B cell (primary cell): ENCODE measurements around the gene XAF1. TPM values are rescaled to one million over a fixed set of nuclear protein-coding genes. Genes with fewer than 3 reads are reported as not detected.

ENCODE experiments used
- ATAC-seq: fragments of 200-7000 bp; cut with Tn5 transposase; one replicate; pipeline ENCODE4 v1.10.0; 2021; ENCODE audit warnings: low read depth, mild to moderate bottlenecking, moderate number of reproducible peaks, moderate library complexity
- CTCF ChIA-PET: fragments of 350-600 bp; sonication (Branson Sonifier 250); formaldehyde crosslinking; loops from one replicate; lab custom pipeline; 2021; ENCODE audit warnings: antibody characterized with exemption, inconsistent platforms; lab: Charles Lee
- POLR2A ChIA-PET: fragments of 350-600 bp; sonication (Branson Sonifier 250); formaldehyde crosslinking; loops from one replicate; lab custom pipeline; 2021; ENCODE audit warnings: antibody characterized with exemption; lab: Charles Lee
- DNase-seq: peaks from one replicate; pipeline ENCODE4 v3.0.0; 2013
- H2AFZ ChIP-seq: 2 replicates; pipeline ENCODE4 v1.6.1; 2012; ENCODE audit warnings: mild to moderate bottlenecking, low read depth, low read length; ENCODE audit not compliant: insufficient read depth, poor library complexity, severe bottlenecking
- H3K27ac ChIP-seq, 2 donors: 1 replicate in 1 of 2; 2 replicates in 1 of 2; pipeline ENCODE4 v1.5.1; 2012 to 2013; ENCODE audit warnings: low read length in 2 of 2, mild to moderate bottlenecking in 2 of 2, moderate library complexity in 1 of 2
- H3K27me3 ChIP-seq, 4 experiments: fragments of 200-600 bp in 1 of 4; sonication (generic) in 1 of 4; replicated peaks in 1 of 4; 1 replicate in 2 of 4; 2 replicates in 2 of 4; pipeline versions ENCODE4 v1.6.1 to v1.7.0; 2013 to 2016; ENCODE audit warnings: low read length in 3 of 4, mild to moderate bottlenecking in 2 of 4, mixed read lengths in 1 of 4, moderate library complexity in 1 of 4; ENCODE audit not compliant: insufficient read depth in 4 of 4, control insufficient read depth in 3 of 4; ENCODE audit errors: control extremely low read depth in 1 of 4
- H3K36me3 ChIP-seq, 2 experiments: replicated peaks in 1 of 2; 1 replicate in 1 of 2; 2 replicates in 1 of 2; pipeline versions ENCODE4 v1.6.1 to v1.7.1; 2013; ENCODE audit warnings: low read length in 1 of 2; ENCODE audit not compliant: insufficient read depth in 2 of 2, control insufficient read depth in 1 of 2; ENCODE audit errors: control extremely low read depth in 1 of 2, extremely low read depth in 1 of 2
- H3K4me1 ChIP-seq, 2 donors: fragments of 200-600 bp in 1 of 2; sonication (generic) in 1 of 2; 1 replicate in 1 of 2; 2 replicates in 1 of 2; pipeline versions ENCODE4 v1.5.1 to v1.6.1; 2013 to 2017; ENCODE audit warnings: low read length in 2 of 2; ENCODE audit not compliant: control insufficient read depth in 2 of 2, insufficient read depth in 2 of 2
- H3K4me2 ChIP-seq: replicated peaks from 2 replicates; pipeline ENCODE3; 2012; ENCODE audit warnings: mild to moderate bottlenecking, low read depth, low read length; ENCODE audit not compliant: poor library complexity, severe bottlenecking
- H3K4me3 ChIP-seq, 5 experiments: fragments of 200-600 bp in 1 of 5; sonication (generic) in 1 of 5; 1 replicate in 3 of 5; 2 replicates in 2 of 5; pipeline versions ENCODE4 v1.5.1 to v1.7.0; 2011 to 2016; ENCODE audit warnings: low read length in 4 of 5, mild to moderate bottlenecking in 4 of 5, low read depth in 2 of 5, control low read depth in 1 of 5, moderate library complexity in 1 of 5; ENCODE audit not compliant: insufficient read depth in 1 of 5; ENCODE audit errors: control extremely low read depth in 1 of 5, extremely low read depth in 1 of 5
- H3K79me2 ChIP-seq: fragments of 200-600 bp; sonication (generic); one replicate; pipeline ENCODE4 v1.6.0; 2016; ENCODE audit warnings: low read length; ENCODE audit not compliant: control insufficient read depth, insufficient read depth
- H3K9ac ChIP-seq: fragments of 200-600 bp; sonication (generic); 2 replicates; pipeline ENCODE4 v1.6.1; 2017; ENCODE audit warnings: mild to moderate bottlenecking, low read length, moderate library complexity
- H3K9me3 ChIP-seq, 3 donors: one replicate each; pipeline versions ENCODE4 v1.6.1 to v1.7.1; 2013; ENCODE audit warnings: low read length in 2 of 3; ENCODE audit not compliant: control insufficient read depth in 2 of 3, insufficient read depth in 1 of 3; ENCODE audit errors: control extremely low read depth in 1 of 3
- H4K20me1 ChIP-seq: 2 replicates; pipeline ENCODE4 v1.6.0; 2012; ENCODE audit warnings: mild to moderate bottlenecking, low read length; ENCODE audit not compliant: insufficient read depth, control insufficient read depth, poor library complexity, severe bottlenecking
- H3K27ac Mint-ChIP-seq: one replicate; pipeline ENCODE4 v1.8.0; 2021; ENCODE audit warnings: mixed read lengths
- H3K27me3 Mint-ChIP-seq: one replicate; pipeline ENCODE4 v1.8.0; 2021; ENCODE audit warnings: mixed read lengths
- H3K4me1 Mint-ChIP-seq: one replicate; pipeline ENCODE4 v1.8.0; 2021; ENCODE audit warnings: mixed read lengths
- H3K4me3 Mint-ChIP-seq: one replicate; pipeline ENCODE4 v1.8.0; 2021; ENCODE audit warnings: mixed read lengths
- H3K9me3 Mint-ChIP-seq: one replicate; pipeline ENCODE4 v1.8.0; 2022; ENCODE audit warnings: mixed read lengths; ENCODE audit not compliant: insufficient read depth
- EZH2 ChIP-seq: IDR thresholded peaks from 2 replicates; pipeline ENCODE4 v1.6.1; 2012; ENCODE audit warnings: borderline replicate concordance, low read depth, mild to moderate bottlenecking, moderate library complexity, low read length; ENCODE audit not compliant: insufficient read depth, poor library complexity, severe bottlenecking
- WGBS: methylation state at CpG from one replicate; pipeline ENCODE4 v1.1.5; 2013; ENCODE audit warnings: missing lambda C conversion rate; ENCODE audit not compliant: insufficient coverage; 5-methylcytosine and 5-hydroxymethylcytosine counted together
- intact Hi-C: fragments of 100-400 bp; cut with micrococcal nuclease; formaldehyde crosslinking; loops from one replicate; pipeline ENCODE4 v1.10.0; 2022
- polyA plus RNA-seq: library from polyadenylated mRNA; depleted of rRNA; stranded (reverse); fragments of >200 nt; gene quantifications from 2 replicates; pipeline ENCODE4 v1.2.3, GENCODE V29; 2012
- total RNA-seq, 2 donors: library from RNA; stranded (reverse); fragments of 120-200 nt in 1 of 2; gene quantifications; 1 replicate in 1 of 2; 2 replicates in 1 of 2; pipeline versions ENCODE4 v1.2.3 to v1.2.4, GENCODE V29; 2013 to 2022
- TF ChIP-seq, protein P1 (sequence below): fragments of 200-600 bp; IDR thresholded peaks from one replicate; pipeline ENCODE4 v1.8.0; 2022; ENCODE audit warnings: antibody characterized with exemption, mild to moderate bottlenecking

The XAF1 gene
- total and polyA plus RNA-seq, 2 donors (not counting 1 experiment from before 2014, with no cell fraction given): 44.8 to 116 TPM

- ChIA-PET POLR2A (no interaction called here), CTCF (no interaction called here)
- intact Hi-C loops: no loop called here
- Histone ChIP-seq H3K36me3 (no peaks in the 10 kb centered on the region), H3K27me3 (peaks cover 0 to 41% (median 16%) of the 10 kb centered on the region in 4 experiments), H3K9me3 (peaks cover 0 to 7% (median 0%) of the 10 kb centered on the region in 3 donors), H3K79me2 (no peaks in the 10 kb centered on the region), H3K4me2 (no peak overlapping the region), H3K9ac (no peak overlapping the region), H4K20me1 (no peaks in the 10 kb centered on the region), H3K4me3 (no peak overlapping the region), H3K4me1 (peaks cover 14 to 17% of the 10 kb centered on the region in 2 donors), H2AFZ (no peak overlapping the region), H3K27ac (no peak overlapping the region)
- no peak for ATAC-seq
- WGBS: 58% methylated on average over 2 of the region's 2 CpGs
- Mint-ChIP-seq H3K27ac (no peak overlapping the region), H3K9me3 (peaks cover under 1% of the 10 kb centered on the region), H3K4me1 (peaks cover 18% of the 10 kb centered on the region), H3K4me3 (peak overlapping the region; percentile 17), H3K27me3 (peaks cover 78% of the 10 kb centered on the region)
- TF ChIP-seq EZH2: no peak
- TF ChIP-seq, protein P1, sequence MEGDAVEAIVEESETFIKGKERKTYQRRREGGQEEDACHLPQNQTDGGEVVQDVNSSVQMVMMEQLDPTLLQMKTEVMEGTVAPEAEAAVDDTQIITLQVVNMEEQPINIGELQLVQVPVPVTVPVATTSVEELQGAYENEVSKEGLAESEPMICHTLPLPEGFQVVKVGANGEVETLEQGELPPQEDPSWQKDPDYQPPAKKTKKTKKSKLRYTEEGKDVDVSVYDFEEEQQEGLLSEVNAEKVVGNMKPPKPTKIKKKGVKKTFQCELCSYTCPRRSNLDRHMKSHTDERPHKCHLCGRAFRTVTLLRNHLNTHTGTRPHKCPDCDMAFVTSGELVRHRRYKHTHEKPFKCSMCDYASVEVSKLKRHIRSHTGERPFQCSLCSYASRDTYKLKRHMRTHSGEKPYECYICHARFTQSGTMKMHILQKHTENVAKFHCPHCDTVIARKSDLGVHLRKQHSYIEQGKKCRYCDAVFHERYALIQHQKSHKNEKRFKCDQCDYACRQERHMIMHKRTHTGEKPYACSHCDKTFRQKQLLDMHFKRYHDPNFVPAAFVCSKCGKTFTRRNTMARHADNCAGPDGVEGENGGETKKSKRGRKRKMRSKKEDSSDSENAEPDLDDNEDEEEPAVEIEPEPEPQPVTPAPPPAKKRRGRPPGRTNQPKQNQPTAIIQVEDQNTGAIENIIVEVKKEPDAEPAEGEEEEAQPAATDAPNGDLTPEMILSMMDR: no peak
- no peak for DNase-seq
Observed at GRCh38 chr17:6711681-6712057, 44.2 kb upstream of the XAF1 start.

GRCh38 chr17:6712058-6712853 is 43.6 kb upstream of the XAF1 start:
- H3K27me3 Mint-ChIP-seq: peaks cover 79% of the 10 kb centered on the region
- Histone ChIP-seq H2AFZ (no peak overlapping the region), H4K20me1 (no peaks in the 10 kb centered on the region), H3K4me3 (no peak overlapping the region), H3K4me2 (peak overlapping the region; percentile 71), H3K27me3 (peaks cover 0 to 41% (median 16%) of the 10 kb centered on the region in 4 experiments), H3K36me3 (no peaks in the 10 kb centered on the region), H3K4me1 (peaks cover 14 to 17% of the 10 kb centered on the region in 2 donors), H3K9ac (no peak overlapping the region), H3K79me2 (no peaks in the 10 kb centered on the region), H3K27ac (no peak overlapping the region), H3K9me3 (peaks cover 0 to 7% (median 0%) of the 10 kb centered on the region in 3 donors)
- no peak for ATAC-seq
- DNase-seq: no peak
- ChIA-PET CTCF (interaction anchor here (0.9 kb wide), 1 partner anchor 9 kb away, joined by 3 read pairs; no protein-coding TSS in a partner anchor), POLR2A (no interaction called here)
- peaks cover 2% of the 10 kb centered on the region for H3K9me3 Mint-ChIP-seq
- TF ChIP-seq EZH2: no peak
- peaks cover 18% of the 10 kb centered on the region for H3K4me1 Mint-ChIP-seq
- H3K4me3 Mint-ChIP-seq: peak overlapping the region; percentile 77
- intact Hi-C loops: no loop called here
- no peak overlapping the region for H3K27ac Mint-ChIP-seq
- 64% methylated on average over 11 of the region's 11 CpGs for WGBS
